Kidney (tissue), 14 donors: ENCODE measurements around the gene RBCK1. TPM values are rescaled to one million over a fixed set of nuclear protein-coding genes. Genes with fewer than 3 reads are reported as not detected.

Source experiments
- DNase-seq, 5 donors: peaks; one replicate each; pipeline ENCODE4 v3.0.0-alpha.2; 2013 to 2020
- FAIRE-seq: peaks from 2 replicates; lab custom pipeline; 2012; peaks lifted over from hg19 to GRCh38; lab: Jason Lieb, UNC
- H3K27ac ChIP-seq, 2 donors: one replicate each; pipeline ENCODE4 v1.7.0; 2013; ENCODE audit warnings: low read depth in 2 of 2, low read length in 2 of 2, inconsistent platforms in 1 of 2
- H3K27me3 ChIP-seq: one replicate; pipeline ENCODE4 v1.7.1; 2013; ENCODE audit warnings: low read length, inconsistent platforms; ENCODE audit not compliant: control insufficient read depth, insufficient read depth
- H3K36me3 ChIP-seq, 3 donors: one replicate each; pipeline versions ENCODE4 v1.7.0 to v1.7.1; 2013; ENCODE audit warnings: low read length in 3 of 3, control low read depth in 1 of 3, inconsistent platforms in 1 of 3; ENCODE audit not compliant: insufficient read depth in 3 of 3, control insufficient read depth in 2 of 3
- H3K4me1 ChIP-seq, 3 donors: one replicate each; pipeline versions ENCODE4 v1.7.0 to v1.7.1; 2013; ENCODE audit warnings: low read length in 3 of 3, inconsistent platforms in 1 of 3, low read depth in 1 of 3; ENCODE audit not compliant: control insufficient read depth in 2 of 3, insufficient read depth in 2 of 3
- H3K4me3 ChIP-seq, 3 donors: one replicate each; pipeline versions ENCODE4 v1.7.0 to v1.8.1; 2013; ENCODE audit warnings: low read length in 3 of 3, control low read depth in 1 of 3, inconsistent platforms in 1 of 3
- H3K9ac ChIP-seq, 3 donors: one replicate each; pipeline versions ENCODE4 v1.7.0 to v1.7.1; 2013; ENCODE audit warnings: low read length in 3 of 3, control low read depth in 1 of 3, inconsistent platforms in 1 of 3
- H3K9me3 ChIP-seq, 3 donors: one replicate each; pipeline versions ENCODE4 v1.7.0 to v1.7.1; 2013; ENCODE audit warnings: low read length in 3 of 3, control low read depth in 1 of 3, inconsistent platforms in 1 of 3; ENCODE audit not compliant: control insufficient read depth in 2 of 3, insufficient read depth in 1 of 3
- intact Hi-C: fragments of 100-400 bp; cut with DNase I; formaldehyde crosslinking; loops from one replicate; pipeline ENCODE4 v1.11.1; 2022
- polyA plus RNA-seq: library from polyadenylated mRNA; stranded (reverse); fragments of 350-450 nt; fragmentation: Illumina TruSeq; extraction: RNeasy Lipid Tissue Mini Kit (QIAGEN cat#74804); gene quantifications from one replicate; pipeline ENCODE4 v1.2.3, GENCODE V29; 2014; ENCODE audit warnings: low read depth, low replicate concordance; ENCODE audit not compliant: insufficient read depth
- total RNA-seq: library from RNA; stranded (reverse); fragmentation: NEBNext Ultra II Directional; extraction: Animal tissue kit (Norgen Biotek cat#: 25700); gene quantifications from one replicate; pipeline ENCODE4 v1.2.1, GENCODE V29; 2021
- TF ChIP-seq, protein P1 (sequence below): IDR thresholded peaks from 3 replicates; pipeline ENCODE4 v1.5.1; 2012; ENCODE audit warnings: mild to moderate bottlenecking, moderate library complexity, borderline replicate concordance; ENCODE audit not compliant: insufficient read depth; ENCODE audit errors: extremely low read depth
- donor health status: control.
- donor health status: control.
- donor health status: control.
- donor health status: control.
- donor health status: control.
- donor health status: DM: yes; HTN: yes; CAD: no.
- donor health status: Normal renal cell carcinoma (clear cell type).

The RBCK1 gene
- total and polyA plus RNA-seq, 2 donors from 2014 or later = 73.0 to 93.6 TPM

- H3K9me3 ChIP-seq = no peaks in the 10 kb centered on the region
- no peak overlapping the region for H3K4me3 ChIP-seq
- DNase-seq (no peak), FAIRE-seq (no peak)
- H3K27ac ChIP-seq = no peak overlapping the region
- intact Hi-C loops = no loop called here
- H3K27me3 ChIP-seq = no peaks in the 10 kb centered on the region
- H3K9ac ChIP-seq = no peak overlapping the region
- H3K36me3 ChIP-seq = no peaks in the 10 kb centered on the region
- TF ChIP-seq, protein P1, sequence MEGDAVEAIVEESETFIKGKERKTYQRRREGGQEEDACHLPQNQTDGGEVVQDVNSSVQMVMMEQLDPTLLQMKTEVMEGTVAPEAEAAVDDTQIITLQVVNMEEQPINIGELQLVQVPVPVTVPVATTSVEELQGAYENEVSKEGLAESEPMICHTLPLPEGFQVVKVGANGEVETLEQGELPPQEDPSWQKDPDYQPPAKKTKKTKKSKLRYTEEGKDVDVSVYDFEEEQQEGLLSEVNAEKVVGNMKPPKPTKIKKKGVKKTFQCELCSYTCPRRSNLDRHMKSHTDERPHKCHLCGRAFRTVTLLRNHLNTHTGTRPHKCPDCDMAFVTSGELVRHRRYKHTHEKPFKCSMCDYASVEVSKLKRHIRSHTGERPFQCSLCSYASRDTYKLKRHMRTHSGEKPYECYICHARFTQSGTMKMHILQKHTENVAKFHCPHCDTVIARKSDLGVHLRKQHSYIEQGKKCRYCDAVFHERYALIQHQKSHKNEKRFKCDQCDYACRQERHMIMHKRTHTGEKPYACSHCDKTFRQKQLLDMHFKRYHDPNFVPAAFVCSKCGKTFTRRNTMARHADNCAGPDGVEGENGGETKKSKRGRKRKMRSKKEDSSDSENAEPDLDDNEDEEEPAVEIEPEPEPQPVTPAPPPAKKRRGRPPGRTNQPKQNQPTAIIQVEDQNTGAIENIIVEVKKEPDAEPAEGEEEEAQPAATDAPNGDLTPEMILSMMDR = no peak
- peaks cover 0 to 6% (median 0%) of the 10 kb centered on the region in 3 donors for H3K4me1 ChIP-seq
Observed at GRCh38 chr20:364905-365794, 42.9 kb upstream of the RBCK1 start.

DNA sequence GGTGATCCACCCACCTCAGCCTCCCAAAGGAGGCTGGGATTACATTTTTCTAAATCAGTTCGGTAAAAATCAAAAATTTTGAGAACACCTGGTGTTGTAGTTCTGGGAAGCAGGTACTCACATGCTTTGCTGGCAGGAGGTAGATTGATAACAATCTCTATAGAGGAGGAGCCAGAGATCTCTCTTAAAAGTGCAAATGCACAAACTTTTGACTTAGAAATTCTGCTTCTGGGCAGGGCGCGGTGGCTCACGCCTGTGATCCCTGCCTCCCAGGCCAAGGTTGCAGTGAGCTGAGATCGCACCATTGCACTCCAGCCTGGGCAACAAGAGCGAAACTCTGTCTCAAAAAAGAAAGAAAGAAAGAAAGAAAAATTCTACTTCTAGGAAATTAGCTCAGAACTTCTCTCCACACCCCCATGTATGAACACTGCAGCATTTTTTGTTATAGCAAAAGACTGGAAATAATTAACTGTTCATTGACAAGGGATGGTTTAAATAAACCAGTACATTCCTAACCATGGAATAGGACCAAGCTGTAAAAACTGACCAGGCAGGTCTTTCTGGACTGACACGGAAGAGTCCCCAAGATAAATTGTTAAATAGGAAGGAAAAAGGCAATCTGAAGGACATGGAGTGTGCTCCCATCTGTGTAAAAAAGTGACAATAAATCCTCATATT, 41.9 kb upstream of the RBCK1 start:
- DNase-seq (peak in 1 of 5 donors; percentile 43), FAIRE-seq (no peak)
- Histone ChIP-seq H3K9ac (no peak overlapping the region), H3K36me3 (no peaks in the 10 kb centered on the region), H3K27ac (no peak overlapping the region), H3K4me3 (no peak overlapping the region), H3K4me1 (peaks cover 0 to 7% (median 0%) of the 10 kb centered on the region in 3 donors), H3K27me3 (no peaks in the 10 kb centered on the region), H3K9me3 (no peaks in the 10 kb centered on the region)
- intact Hi-C loops = no loop called here
- TF ChIP-seq, protein P1 = no peak

DNA sequence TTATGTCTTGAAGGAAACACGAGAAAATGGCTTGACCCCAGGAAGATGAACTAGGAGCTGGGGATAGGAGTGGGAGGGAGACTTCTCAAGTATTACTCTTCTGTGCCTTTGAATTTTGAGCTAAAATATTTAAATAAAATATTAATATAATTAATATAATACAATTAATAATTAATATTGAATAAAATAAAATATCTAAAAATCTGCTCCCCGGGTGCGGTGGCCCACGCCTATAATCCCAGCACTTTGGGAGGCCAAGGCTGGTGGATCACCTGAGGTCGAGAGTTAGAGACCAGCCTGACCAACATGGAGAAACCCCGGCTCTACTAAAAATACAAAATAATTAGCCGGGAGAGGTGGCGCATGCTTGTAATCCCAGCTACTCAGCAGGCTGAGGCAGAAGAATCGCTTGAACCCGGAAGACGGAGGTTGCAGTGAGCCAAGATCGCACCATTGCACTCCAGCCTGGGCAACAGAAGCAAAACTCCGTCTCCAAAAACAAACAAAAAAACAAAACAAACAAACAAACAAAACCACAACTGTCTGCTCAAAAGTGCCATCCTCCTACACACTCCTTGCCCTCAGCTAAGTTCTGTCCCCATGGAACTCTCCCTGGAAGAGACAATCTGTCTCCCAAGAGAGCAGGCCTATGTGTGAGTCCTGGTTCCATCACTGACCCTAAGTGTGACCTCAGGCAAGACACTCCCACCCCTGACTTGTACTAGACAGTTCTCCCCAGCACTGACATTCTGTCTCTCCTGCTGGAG, 41.2 kb upstream of the RBCK1 start:
- TF ChIP-seq, protein P1 = no peak
- Histone ChIP-seq H3K27me3 (no peaks in the 10 kb centered on the region), H3K36me3 (no peaks in the 10 kb centered on the region), H3K4me3 (no peak overlapping the region), H3K9me3 (no peaks in the 10 kb centered on the region), H3K9ac (no peak overlapping the region), H3K4me1 (peaks cover 0 to 14% (median 7%) of the 10 kb centered on the region in 3 donors), H3K27ac (no peak overlapping the region)
- DNase-seq (no peak), FAIRE-seq (no peak)
- intact Hi-C loops = no loop called here
